ENCODE measurements around the gene USE1.
A peak's percentile ranks its signal among the peaks of the same experiment; 100 is the strongest.

USE1 gene

GRCh38 chr19:17260842-17261325 is 45.7 kb downstream of the USE1 start:
- DNase-seq = no peak

- no peak for DNase-seq
Measured at GRCh38 chr19:17262557-17262956, 47.4 kb downstream of the USE1 start.

- DNase-seq = no peak
Measured at GRCh38 chr19:17263712-17264640, 48.8 kb downstream of the USE1 start.

- DNase-seq = no peak
Measured at GRCh38 chr19:17264641-17264979, 49.5 kb downstream of the USE1 start, which contains the start of gene USHBP1. TSS of gene USHBP1 (minus strand) at chr19:17264745. CDS start at chr19:17264299, 446 bp downstream.

GRCh38 chr19:17266026-17266425 is 50.9 kb downstream of the USE1 start:
- no peak for DNase-seq

- DNase-seq = no peak
Measured at GRCh38 chr19:17266589-17266974, 51.4 kb downstream of the USE1 start.

- peak; percentile 97 for DNase-seq
Measured at GRCh38 chr19:17266975-17267788, 52.0 kb downstream of the USE1 start, which contains the start of gene BABAM1. TSS of gene BABAM1 (plus strand) at chr19:17267443. CDS start at chr19:17268807, 1,364 bp downstream.

- DNase-seq = no peak
Measured at GRCh38 chr19:17268754-17269153, 53.6 kb downstream of the USE1 start.

Data from SIG-M5 (cell line).